ENCODE data around the gene FN3K. TPM values are rescaled to one million over a fixed set of nuclear protein-coding genes. Genes with fewer than 3 reads are reported as not detected.

Gene FN3K
- total RNA-seq: 1 to 10 TPM; 7.2 to 7.7 TPM

GRCh38 chr17:82734987-82735866 is at the start of gene FN3K:
FN3K (plus strand) TSS chr17:82735615; CDS start chr17:82735637, 22 bp downstream.

GRCh38 chr17:82698065-82698973 is 37.1 kb upstream of the FN3K start, which contains the start of gene RAB40B:
RAB40B (minus strand) TSS chr17:82698698; CDS start chr17:82698596, 102 bp downstream.

DNA sequence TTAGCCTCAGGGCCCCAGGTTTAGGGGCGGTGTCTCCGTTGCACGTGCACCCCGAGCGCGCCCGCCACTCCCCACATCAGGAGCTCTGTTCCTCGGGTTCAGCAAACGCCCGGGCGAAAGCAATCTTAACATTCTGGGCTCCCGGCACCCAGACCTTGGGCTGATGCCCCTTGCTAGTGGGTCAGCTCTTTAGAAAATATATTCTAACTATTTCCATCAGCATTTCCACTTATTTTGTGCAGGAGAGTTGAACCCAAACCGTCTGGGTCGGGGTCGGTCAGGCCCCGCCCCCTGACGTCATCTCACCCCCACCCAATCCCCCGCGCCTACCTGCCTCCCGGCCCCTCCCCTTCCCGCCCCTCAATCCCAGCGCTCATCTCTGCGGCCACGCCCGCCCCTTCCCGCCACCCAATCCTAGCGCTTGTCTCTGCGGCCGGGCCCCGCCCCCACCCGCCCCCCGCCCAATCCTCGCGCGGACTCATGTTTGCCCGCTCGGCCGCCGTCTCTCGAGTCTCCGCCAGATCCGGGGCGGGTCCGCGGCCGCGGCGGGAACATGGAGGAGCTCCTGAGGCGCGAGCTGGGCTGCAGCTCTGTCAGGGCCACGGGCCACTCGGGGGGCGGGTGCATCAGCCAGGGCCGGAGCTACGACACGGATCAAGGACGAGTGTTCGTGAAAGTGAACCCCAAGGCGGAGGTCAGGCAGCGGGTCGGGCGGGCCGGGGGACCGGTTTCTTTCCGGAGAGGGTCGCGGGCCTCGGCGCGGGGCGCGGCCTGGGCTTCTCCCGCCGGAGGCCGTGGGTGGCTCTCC is 19.0 kb upstream of the FN3K start, which contains the start of gene FN3KRP:
Gene FN3KRP (plus strand): TSS at position 504 of the 808 bp plus-strand sequence. CDS start 50 bp downstream, at position 554.

GRCh38 chr17:82751571-82752370 is 16.4 kb downstream of the FN3K start, which contains the start of gene TBCD:
TBCD (plus strand) TSS chr17:82752065; CDS start chr17:82752194, 129 bp downstream.

Other genes starting within 250 kb of the FN3K start
- 10 to 100 TPM; 42.0 to 44.3 TPM for gene FOXK2, start 215.9 kb upstream of the FN3K start, total RNA-seq
- 10 to 100 TPM; 58.9 to 59.2 TPM for gene WDR45B, start 87.2 kb upstream of the FN3K start, total RNA-seq
- gene RAB40B, start 36.9 kb upstream of the FN3K start, total RNA-seq: 10 to 100 TPM in 1 of 2 donors, 1 to 10 TPM in 1; 3.3 to 14.8 TPM
- 10 to 100 TPM; 15.1 to 21.0 TPM for gene FN3KRP, start 18.9 kb upstream of the FN3K start, total RNA-seq
- gene TBCD, start 16.4 kb downstream of the FN3K start, total RNA-seq: 10 to 100 TPM; 29.6 to 31.3 TPM
- not detected for gene ZNF750, start 104.4 kb downstream of the FN3K start, total RNA-seq

Measured in melanocyte of skin (primary cell).